Mesodermal cell (in vitro differentiated cells): ENCODE measurements around the gene TANGO6.
"Not testable (repeated sequence)": the region's sequence is repeated elsewhere in the genome, so short reads cannot be mapped to it uniquely, and the experiment has no call there.

Source experiments
- H3K27ac ChIP-seq: 2 replicates; pipeline ENCODE4 v1.7.0; 2013; ENCODE audit warnings: mild to moderate bottlenecking, low read depth, low read length, moderate library complexity; ENCODE audit not compliant: severe bottlenecking
- H3K36me3 ChIP-seq: 2 replicates; pipeline ENCODE4 v1.7.1; 2013; ENCODE audit warnings: mild to moderate bottlenecking, low read length, moderate library complexity; ENCODE audit not compliant: control insufficient read depth, insufficient read depth
- H3K4me1 ChIP-seq: one replicate; pipeline ENCODE4 v1.7.1; 2013; ENCODE audit warnings: mild to moderate bottlenecking, low read length; ENCODE audit not compliant: insufficient read depth, control insufficient read depth, poor library complexity, severe bottlenecking
- H3K4me3 ChIP-seq: 2 replicates; pipeline ENCODE4 v1.7.0; 2013; ENCODE audit warnings: low read length, control low read depth, mild to moderate bottlenecking; ENCODE audit not compliant: insufficient read depth, poor library complexity, severe bottlenecking; ENCODE audit errors: extremely low read depth
- H3K9me3 ChIP-seq: 2 replicates; pipeline ENCODE4 v1.7.1; 2013; ENCODE audit warnings: mild to moderate bottlenecking, low read length, moderate library complexity; ENCODE audit not compliant: control insufficient read depth
- WGBS, 2 experiments: methylation state at CpG; one replicate each; pipeline ENCODE4 v1.1.5; 2013; ENCODE audit warnings: missing lambda C conversion rate in 2 of 2; ENCODE audit not compliant: insufficient coverage in 2 of 2; 5-methylcytosine and 5-hydroxymethylcytosine counted together

The TANGO6 gene

GRCh38 chr16:69116906-69117305 is 273.6 kb downstream of the TANGO6 start:
- peaks cover 80% of the 10 kb centered on the region for H3K36me3 ChIP-seq
- no peak overlapping the region for H3K27ac ChIP-seq
- no peaks in the 10 kb centered on the region for H3K4me1 ChIP-seq
- no peaks in the 10 kb centered on the region for H3K9me3 ChIP-seq
- 93 to 98% methylated on average over 6 of the region's 6 CpGs for WGBS, 2 experiments
- no peak overlapping the region for H3K4me3 ChIP-seq

DNA sequence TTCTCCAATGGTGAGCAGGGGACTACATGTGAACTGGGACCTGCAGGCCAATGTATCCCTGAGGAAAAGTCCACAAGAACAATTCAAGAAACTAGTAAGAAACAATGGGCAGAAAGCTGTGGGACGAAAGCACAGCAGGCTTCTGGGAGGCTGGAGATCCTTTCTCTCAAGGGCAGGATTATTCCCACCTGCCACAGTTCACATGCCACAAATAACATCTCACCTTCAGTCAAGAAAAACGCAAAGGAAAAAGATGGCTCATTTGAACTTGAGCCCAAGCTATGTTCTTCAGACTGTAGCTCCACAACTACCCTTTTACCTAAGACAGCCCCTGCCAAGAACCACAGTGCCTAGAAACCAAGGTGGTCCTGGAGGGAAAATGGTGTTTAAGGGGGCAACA is 275.1 kb downstream of the TANGO6 start:
- Histone ChIP-seq H3K4me3 (no peak overlapping the region), H3K36me3 (peaks cover 90% of the 10 kb centered on the region), H3K9me3 (no peaks in the 10 kb centered on the region), H3K27ac (no peak overlapping the region), H3K4me1 (no peaks in the 10 kb centered on the region)
- 100% methylated on average over 1 to 2 of the region's 2 CpGs for WGBS, 2 experiments

DNA sequence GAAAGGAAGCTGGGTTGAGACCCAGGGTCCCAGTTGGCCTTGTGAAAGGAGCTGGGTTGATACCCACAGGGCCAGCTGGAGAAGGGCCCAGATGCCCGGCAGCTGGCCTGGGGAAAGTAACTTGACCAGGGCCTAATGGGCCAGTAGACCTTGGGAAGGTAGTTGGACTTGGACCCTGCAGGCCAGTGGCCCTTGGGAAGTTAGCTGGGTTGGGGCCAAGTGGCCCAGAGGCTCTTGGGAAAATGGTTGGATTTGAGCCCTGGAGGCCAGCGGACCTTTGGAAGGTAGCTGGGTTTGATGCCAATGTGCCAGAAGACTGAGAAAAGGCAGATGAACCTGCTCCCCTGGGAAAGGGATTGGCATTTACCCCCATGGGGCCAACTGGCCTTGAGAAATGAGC is 275.7 kb downstream of the TANGO6 start:
- H3K4me3 ChIP-seq, result no peak overlapping the region
- 95 to 100% methylated on average over 2 of the region's 2 CpGs for WGBS, 2 experiments
- H3K27ac ChIP-seq, result no peak overlapping the region
- no peaks in the 10 kb centered on the region for H3K4me1 ChIP-seq
- H3K36me3 ChIP-seq, result peaks cover 93% of the 10 kb centered on the region
- no peaks in the 10 kb centered on the region for H3K9me3 ChIP-seq

DNA sequence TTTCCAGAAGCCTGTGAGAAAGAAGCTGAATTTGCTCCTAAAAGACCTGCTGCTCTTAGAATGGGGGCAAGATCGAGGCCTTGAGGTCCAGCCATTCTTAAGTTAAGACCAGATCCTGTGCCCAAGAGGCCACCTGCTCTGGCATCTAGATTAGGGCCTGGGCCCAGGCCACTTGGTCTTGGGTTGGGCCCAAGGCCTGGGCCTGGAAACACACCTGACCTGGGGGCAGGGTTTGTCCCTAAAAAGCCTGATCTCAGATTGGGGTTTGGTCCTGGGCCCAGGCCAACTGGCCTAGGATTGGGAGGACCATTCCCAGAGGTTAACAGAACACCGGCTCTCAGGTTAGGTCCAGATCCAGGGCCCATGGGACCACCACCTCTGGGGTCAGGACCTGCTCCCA is 276.2 kb downstream of the TANGO6 start:
- H3K36me3 ChIP-seq, result peaks cover 92% of the 10 kb centered on the region
- no peak overlapping the region for H3K4me3 ChIP-seq
- 89 to 93% methylated on average over 2 of the region's 2 CpGs for WGBS, 2 experiments
- no peak overlapping the region for H3K27ac ChIP-seq
- no peaks in the 10 kb centered on the region for H3K9me3 ChIP-seq
- H3K4me1 ChIP-seq, result no peaks in the 10 kb centered on the region

- H3K9me3 ChIP-seq, result no peaks in the 10 kb centered on the region
- no peak overlapping the region for H3K4me3 ChIP-seq
- 98 to 99% methylated on average over 16 to 17 of the region's 19 CpGs for WGBS, 2 experiments
- H3K27ac ChIP-seq, result no peak overlapping the region
- no peaks in the 10 kb centered on the region for H3K4me1 ChIP-seq
- H3K36me3 ChIP-seq, result peaks cover 93% of the 10 kb centered on the region
Observed at GRCh38 chr16:69120096-69120664, 276.8 kb downstream of the TANGO6 start.

- Histone ChIP-seq H3K4me1 (no peaks in the 10 kb centered on the region), H3K36me3 (peaks cover 79% of the 10 kb centered on the region), H3K4me3 (no peak overlapping the region), H3K27ac (no peak overlapping the region), H3K9me3 (no peaks in the 10 kb centered on the region)
- WGBS, 2 experiments, result 90 to 100% methylated on average over 1 of the region's 3 CpGs
Observed at GRCh38 chr16:69123910-69124309, 280.6 kb downstream of the TANGO6 start.

DNA sequence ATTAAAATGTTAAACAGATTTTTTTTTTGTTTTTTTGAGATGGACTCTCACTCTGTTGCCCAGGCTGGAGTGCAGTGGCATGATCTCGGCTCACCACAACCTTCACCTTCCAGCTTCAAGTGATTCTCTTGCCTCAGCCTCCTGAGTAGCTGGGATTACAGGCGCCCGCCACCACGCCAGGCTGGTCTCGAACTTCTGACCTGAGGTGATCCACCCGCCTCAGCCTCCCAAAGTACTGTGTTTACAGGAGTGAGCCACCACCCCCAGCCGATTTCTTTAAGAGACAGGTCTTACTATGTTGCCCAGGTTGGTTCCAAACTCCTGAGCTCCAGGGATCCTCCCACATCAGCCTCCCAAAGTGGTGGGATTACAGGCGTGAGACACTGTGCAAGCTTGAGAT is 281.1 kb downstream of the TANGO6 start:
- peaks cover 79% of the 10 kb centered on the region for H3K36me3 ChIP-seq
- 93 to 100% methylated on average over 6 to 7 of the region's 8 CpGs for WGBS, 2 experiments
- H3K4me1 ChIP-seq, H3K27ac ChIP-seq, H3K9me3 ChIP-seq, H3K4me3 ChIP-seq: not testable (repeated sequence)

GRCh38 chr16:69124961-69125360 is 281.6 kb downstream of the TANGO6 start:
- H3K9me3 ChIP-seq, H3K4me1 ChIP-seq, H3K4me3 ChIP-seq, H3K27ac ChIP-seq: not testable (repeated sequence)
- 93 to 97% methylated on average over 8 to 14 of the region's 14 CpGs for WGBS, 2 experiments
- H3K36me3 ChIP-seq, result peaks cover 78% of the 10 kb centered on the region

DNA sequence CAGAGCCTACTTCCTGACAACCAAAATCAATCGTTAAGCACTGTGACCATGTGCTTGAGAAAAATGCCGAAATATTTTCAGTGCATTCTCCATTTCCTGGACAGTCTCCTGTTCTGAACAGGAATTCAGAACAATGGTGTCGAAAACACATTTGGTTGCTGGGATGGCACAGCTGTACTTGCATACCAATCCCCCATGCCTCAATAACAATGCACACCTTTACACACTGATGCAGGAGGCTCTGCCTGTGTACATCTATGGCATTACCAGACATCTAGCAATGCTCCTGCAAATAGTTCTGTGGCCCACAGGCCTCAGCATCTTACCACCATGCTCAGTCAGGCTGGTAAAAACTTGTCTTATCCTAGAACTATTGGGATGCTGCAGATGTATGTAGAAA is 282.9 kb downstream of the TANGO6 start:
- 97 to 100% methylated on average over 3 of the region's 3 CpGs for WGBS, 2 experiments

GRCh38 chr16:69126801-69127200 is 283.5 kb downstream of the TANGO6 start:
- not testable (repeated sequence) for H3K9me3 ChIP-seq, H3K4me3 ChIP-seq, H3K27ac ChIP-seq, H3K4me1 ChIP-seq
- WGBS, 2 experiments, result 87 to 99% methylated on average over 7 to 9 of the region's 10 CpGs
- H3K36me3 ChIP-seq, result peaks cover 67% of the 10 kb centered on the region

More for the DNA sequence above, 282.9 kb downstream of the TANGO6 start:
- H3K4me1 ChIP-seq, result peaks cover 8% of the 10 kb centered on the region
- no peak overlapping the region for H3K27ac ChIP-seq
- H3K9me3 ChIP-seq, result no peaks in the 10 kb centered on the region
- H3K4me3 ChIP-seq, result no peak overlapping the region
- H3K36me3 ChIP-seq, result peaks cover 71% of the 10 kb centered on the region

GRCh38 chr16:69127966-69128510 is 284.7 kb downstream of the TANGO6 start:
- WGBS, 2 experiments, result 96 to 99% methylated on average over 7 to 11 of the region's 12 CpGs
- Histone ChIP-seq H3K9me3 (no peaks in the 10 kb centered on the region), H3K36me3 (peaks cover 56% of the 10 kb centered on the region), H3K4me1 (peaks cover 8% of the 10 kb centered on the region), H3K4me3 (no peak overlapping the region), H3K27ac (no peak overlapping the region)
